Effector memory CD4-positive, alpha-beta T cell (primary cell): ENCODE data around the gene LDLRAD4.

ENCODE experiments used
- DNase-seq, 3 donors: peaks; one replicate each; pipeline ENCODE4 v3.0.0-alpha.2; 2020
- H3K27ac ChIP-seq: 2 replicates; pipeline ENCODE4 v1.7.0; 2013; ENCODE audit warnings: mild to moderate bottlenecking, low read length, moderate library complexity; ENCODE audit not compliant: insufficient read depth, poor library complexity, severe bottlenecking
- H3K27me3 ChIP-seq: replicated peaks from 2 replicates; pipeline ENCODE4 v1.7.0; 2013; ENCODE audit warnings: mild to moderate bottlenecking, low read length; ENCODE audit not compliant: insufficient read depth, control insufficient read depth, poor library complexity, severe bottlenecking
- H3K36me3 ChIP-seq: 2 replicates; pipeline ENCODE4 v1.7.0; 2013; ENCODE audit warnings: mild to moderate bottlenecking, low read length, moderate library complexity; ENCODE audit not compliant: control insufficient read depth, insufficient read depth
- H3K4me1 ChIP-seq: 2 replicates; pipeline ENCODE4 v1.7.0; 2013; ENCODE audit warnings: low read length, mild to moderate bottlenecking; ENCODE audit not compliant: control insufficient read depth, insufficient read depth, poor library complexity, severe bottlenecking
- H3K4me3 ChIP-seq: 2 replicates; pipeline ENCODE4 v1.7.0; 2013; ENCODE audit warnings: low read length, low read depth, mild to moderate bottlenecking; ENCODE audit not compliant: insufficient read depth, poor library complexity, severe bottlenecking
- H3K9me3 ChIP-seq: 2 replicates; pipeline ENCODE4 v1.7.0; 2013; ENCODE audit warnings: mild to moderate bottlenecking, low read length, moderate library complexity; ENCODE audit not compliant: control insufficient read depth

The LDLRAD4 gene

GRCh38 chr18:13366962-13367892, 148.7 kb downstream of the LDLRAD4 start:
- DNase-seq: no peak
- Histone ChIP-seq H3K4me3 (no peak overlapping the region), H3K9me3 (no peaks in the 10 kb centered on the region), H3K27ac (no peak overlapping the region), H3K36me3 (no peaks in the 10 kb centered on the region), H3K27me3 (no peaks in the 10 kb centered on the region), H3K4me1 (peaks cover 17% of the 10 kb centered on the region)

GRCh38 chr18:13368080-13368813, 149.7 kb downstream of the LDLRAD4 start:
- no peaks in the 10 kb centered on the region for H3K9me3 ChIP-seq
- no peaks in the 10 kb centered on the region for H3K27me3 ChIP-seq
- DNase-seq: no peak
- peaks cover 22% of the 10 kb centered on the region for H3K4me1 ChIP-seq
- no peaks in the 10 kb centered on the region for H3K36me3 ChIP-seq
- no peak overlapping the region for H3K27ac ChIP-seq
- H3K4me3 ChIP-seq: no peak overlapping the region

GRCh38 chr18:13369353-13369752, 150.8 kb downstream of the LDLRAD4 start:
- no peak for DNase-seq
- H3K27ac ChIP-seq: no peak overlapping the region
- peaks cover 26% of the 10 kb centered on the region for H3K4me1 ChIP-seq
- no peak overlapping the region for H3K4me3 ChIP-seq
- no peaks in the 10 kb centered on the region for H3K9me3 ChIP-seq
- no peaks in the 10 kb centered on the region for H3K36me3 ChIP-seq
- H3K27me3 ChIP-seq: no peaks in the 10 kb centered on the region

GRCh38 chr18:13369756-13370510, 151.4 kb downstream of the LDLRAD4 start:
- Histone ChIP-seq H3K4me1 (peaks cover 32% of the 10 kb centered on the region), H3K27ac (no peak overlapping the region), H3K27me3 (no peaks in the 10 kb centered on the region), H3K4me3 (no peak overlapping the region), H3K36me3 (no peaks in the 10 kb centered on the region), H3K9me3 (no peaks in the 10 kb centered on the region)
- DNase-seq: no peak

DNA sequence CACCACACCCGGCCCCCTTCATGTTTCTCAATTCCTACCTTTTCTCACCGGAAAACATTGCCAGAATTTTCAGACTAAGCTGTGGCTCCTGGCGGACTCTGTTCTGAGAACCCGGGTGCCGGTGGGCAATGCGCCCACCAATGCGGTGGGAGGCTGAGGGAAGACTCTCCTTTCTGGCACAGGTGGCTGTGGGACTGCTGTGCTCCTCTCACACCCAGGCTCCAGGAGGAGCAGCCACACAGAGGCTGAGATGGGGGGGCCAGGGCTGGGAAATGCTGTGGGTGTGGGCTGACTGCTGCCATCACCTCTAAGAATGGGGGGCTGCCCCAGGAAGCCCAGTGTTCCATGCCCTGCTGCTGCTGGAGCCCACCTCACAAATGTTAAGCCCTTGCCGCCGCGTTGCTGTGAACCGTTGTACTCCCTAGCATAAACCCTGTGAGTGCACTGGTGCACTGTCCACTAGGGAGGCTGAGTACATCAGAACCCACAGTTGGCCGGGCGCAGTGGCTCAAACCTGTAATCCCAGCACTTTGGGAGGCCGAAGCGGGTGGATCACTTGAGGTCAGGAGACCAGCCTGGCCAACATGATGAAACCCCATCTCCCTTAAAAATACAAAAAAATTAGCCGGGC, 152.6 kb downstream of the LDLRAD4 start:
- Histone ChIP-seq H3K4me3 (no peak overlapping the region), H3K27ac (no peak overlapping the region), H3K27me3 (no peaks in the 10 kb centered on the region), H3K36me3 (no peaks in the 10 kb centered on the region), H3K9me3 (no peaks in the 10 kb centered on the region), H3K4me1 (peaks cover 43% of the 10 kb centered on the region)
- DNase-seq: no peak

DNA sequence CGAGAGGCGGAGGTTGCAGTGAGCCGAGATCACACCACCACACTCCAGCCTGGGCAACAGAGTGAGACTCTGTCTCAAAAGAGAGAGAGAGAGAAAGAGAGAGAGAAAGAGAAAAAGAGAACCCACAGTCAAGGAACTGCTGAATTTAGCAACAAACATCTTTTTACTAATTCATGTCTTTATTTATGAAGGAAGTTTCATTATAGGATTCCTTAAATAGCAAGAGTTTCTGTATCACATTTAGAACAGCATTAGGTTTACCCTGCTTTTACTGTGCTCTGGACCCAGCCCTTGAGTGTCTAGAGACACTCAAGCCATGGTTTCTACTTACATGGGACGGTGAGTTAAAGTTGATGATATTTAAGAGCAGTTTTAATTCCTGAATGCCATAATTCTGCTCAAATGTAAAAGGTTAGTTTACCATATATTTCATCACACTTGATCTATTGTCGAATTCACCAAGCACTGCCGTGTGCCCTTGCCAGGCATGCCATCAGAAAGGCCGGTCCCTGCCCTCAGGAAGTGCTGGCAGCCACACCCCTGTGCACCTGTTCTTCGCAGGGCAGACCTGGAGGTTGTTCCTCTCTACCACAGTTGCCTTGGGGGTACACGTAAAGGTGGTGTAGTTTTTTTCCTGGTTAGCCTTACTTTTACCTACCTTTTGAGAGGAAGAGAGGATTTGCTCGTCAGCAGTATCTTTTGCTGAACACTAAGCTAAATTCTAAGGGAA, 153.3 kb downstream of the LDLRAD4 start:
- H3K27ac ChIP-seq: peak overlapping the region; percentile 38
- H3K4me1 ChIP-seq: peaks cover 50% of the 10 kb centered on the region
- H3K36me3 ChIP-seq: no peaks in the 10 kb centered on the region
- H3K9me3 ChIP-seq: no peaks in the 10 kb centered on the region
- no peaks in the 10 kb centered on the region for H3K27me3 ChIP-seq
- no peak overlapping the region for H3K4me3 ChIP-seq
- no peak for DNase-seq

GRCh38 chr18:13372531-13372951, 154.0 kb downstream of the LDLRAD4 start:
- Histone ChIP-seq H3K27ac (peak overlapping the region; percentile 38), H3K27me3 (no peaks in the 10 kb centered on the region), H3K4me3 (no peak overlapping the region), H3K36me3 (no peaks in the 10 kb centered on the region), H3K9me3 (no peaks in the 10 kb centered on the region), H3K4me1 (peaks cover 57% of the 10 kb centered on the region)
- no peak for DNase-seq

DNA sequence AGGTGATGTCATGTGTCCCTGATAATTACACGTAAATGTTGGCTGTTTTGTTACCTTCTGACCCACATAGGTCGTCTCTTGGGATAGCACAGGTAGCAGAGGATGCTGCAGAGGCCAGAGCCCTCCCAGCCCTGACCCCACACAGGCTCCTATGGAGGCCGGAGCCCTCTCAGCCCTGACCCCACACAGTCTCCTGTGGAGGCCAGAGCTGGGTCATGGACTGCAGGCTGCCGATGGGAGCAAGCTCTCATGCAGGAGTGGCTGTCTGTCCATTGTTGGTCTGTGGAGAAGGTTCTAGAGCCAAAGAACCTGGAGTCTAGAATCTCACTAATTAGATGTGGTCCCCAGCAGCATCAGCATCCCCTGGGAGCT, 155.5 kb downstream of the LDLRAD4 start:
- Histone ChIP-seq H3K4me1 (peaks cover 71% of the 10 kb centered on the region), H3K36me3 (no peaks in the 10 kb centered on the region), H3K27me3 (no peaks in the 10 kb centered on the region), H3K9me3 (no peaks in the 10 kb centered on the region), H3K4me3 (no peak overlapping the region), H3K27ac (peak overlapping the region; percentile 87)
- DNase-seq: no peak
